ENCODE measurements around the gene DAPK1.

DAPK1 gene

GRCh38 chr9:87607859-87608258 lies 110.2 kb downstream of the DAPK1 start:
- TF ChIP-seq CTCF (IDR thresholded peaks at IDR 0.05; ENCODE audit: low read depth, low read length) = no peak
- no peak for DNase-seq (ENCODE audit: extremely low read depth, low read depth)

GRCh38 chr9:87609002-87609401 lies 111.3 kb downstream of the DAPK1 start:
- DNase-seq (ENCODE audit: extremely low read depth, low read depth) = no peak
- no peak for TF ChIP-seq CTCF (IDR thresholded peaks at IDR 0.05; ENCODE audit: low read depth, low read length)

GRCh38 chr9:87609486-87609885 lies 111.8 kb downstream of the DAPK1 start:
- TF ChIP-seq CTCF (IDR thresholded peaks at IDR 0.05; ENCODE audit: low read depth, low read length) = no peak
- DNase-seq (ENCODE audit: extremely low read depth, low read depth) = no peak

- TF ChIP-seq CTCF (IDR thresholded peaks at IDR 0.05; ENCODE audit: low read depth, low read length) = no peak
- no peak for DNase-seq (ENCODE audit: extremely low read depth, low read depth)
These were observed 112.8 kb downstream of the DAPK1 start for GRCh38 chr9:87610200-87611155.

GRCh38 chr9:87611776-87612175 lies 114.1 kb downstream of the DAPK1 start:
- no peak for DNase-seq (ENCODE audit: extremely low read depth, low read depth)
- no peak for TF ChIP-seq CTCF (IDR thresholded peaks at IDR 0.05; ENCODE audit: low read depth, low read length)

- no peak for TF ChIP-seq CTCF (IDR thresholded peaks at IDR 0.05; ENCODE audit: low read depth, low read length)
- no peak for DNase-seq (ENCODE audit: extremely low read depth, low read depth)
These were observed 114.9 kb downstream of the DAPK1 start for GRCh38 chr9:87612536-87612935.

GRCh38 chr9:87613265-87614111 lies 115.8 kb downstream of the DAPK1 start:
- no peak for TF ChIP-seq CTCF (IDR thresholded peaks at IDR 0.05; ENCODE audit: low read depth, low read length)
- no peak for DNase-seq (ENCODE audit: extremely low read depth, low read depth)
